HG03025 (cell line): ENCODE results near the gene MYEOV.

ENCODE experiments used
- ATAC-seq: cut with Tn5 transposase; IDR thresholded peaks from one replicate; pipeline ENCODE4 v1.9.1; 2021; ENCODE audit warnings: mild to moderate bottlenecking, moderate library complexity; ENCODE audit not compliant: unreplicated experiment, low FRiP score

The MYEOV gene

GRCh38 chr11:69293819-69294505 is at the start of gene MYEOV:
Gene MYEOV, plus strand, starts transcription at chr11:69294155. Its CDS starts 1,200 bp downstream, at chr11:69295355.
- no peak for ATAC-seq

GRCh38 chr11:69244266-69244665 is 49.7 kb upstream of the MYEOV start:
- no peak for ATAC-seq

- ATAC-seq = no peak
Measured at GRCh38 chr11:69245041-69245440, 48.9 kb upstream of the MYEOV start.

- ATAC-seq = no peak
Measured at GRCh38 chr11:69245491-69246345, 48.2 kb upstream of the MYEOV start.

- no peak for ATAC-seq
Measured at GRCh38 chr11:69249311-69250185, 44.4 kb upstream of the MYEOV start.

GRCh38 chr11:69250186-69251056 is 43.5 kb upstream of the MYEOV start:
- ATAC-seq = no peak

- ATAC-seq = no peak
Measured at GRCh38 chr11:69251057-69251393, 42.9 kb upstream of the MYEOV start.

GRCh38 chr11:69251639-69252489 is 42.1 kb upstream of the MYEOV start:
- ATAC-seq = no peak

GRCh38 chr11:69252490-69252837 is 41.5 kb upstream of the MYEOV start:
- no peak for ATAC-seq

GRCh38 chr11:69253028-69253427 is 40.9 kb upstream of the MYEOV start:
- no peak for ATAC-seq

- no peak for ATAC-seq
Measured at GRCh38 chr11:69257134-69257533, 36.8 kb upstream of the MYEOV start.

- no peak for ATAC-seq
Measured at GRCh38 chr11:69257838-69258658, 35.9 kb upstream of the MYEOV start.

- no peak for ATAC-seq
Measured at GRCh38 chr11:69259096-69259495, 34.9 kb upstream of the MYEOV start.

GRCh38 chr11:69260622-69261021 is 33.3 kb upstream of the MYEOV start:
- ATAC-seq = no peak

- no peak for ATAC-seq
Measured at GRCh38 chr11:69261116-69261515, 32.8 kb upstream of the MYEOV start.

GRCh38 chr11:69262918-69263735 is 30.8 kb upstream of the MYEOV start:
- ATAC-seq = no peak

GRCh38 chr11:69263736-69264052 is 30.3 kb upstream of the MYEOV start:
- no peak for ATAC-seq

- ATAC-seq = no peak
Measured at GRCh38 chr11:69264486-69264885, 29.5 kb upstream of the MYEOV start.
